CD4-positive, alpha-beta T cell treated with Interleukin-17A for 1 hour (primary cell): ENCODE data around the gene NTM.

Experiments
- DNase-seq: peaks from one replicate; pipeline ENCODE4 v3.0.0-alpha.2; 2020

Gene NTM

GRCh38 chr11:132106096-132106982, 735.9 kb downstream of the NTM start:
- DNase-seq, result no peak

DNA sequence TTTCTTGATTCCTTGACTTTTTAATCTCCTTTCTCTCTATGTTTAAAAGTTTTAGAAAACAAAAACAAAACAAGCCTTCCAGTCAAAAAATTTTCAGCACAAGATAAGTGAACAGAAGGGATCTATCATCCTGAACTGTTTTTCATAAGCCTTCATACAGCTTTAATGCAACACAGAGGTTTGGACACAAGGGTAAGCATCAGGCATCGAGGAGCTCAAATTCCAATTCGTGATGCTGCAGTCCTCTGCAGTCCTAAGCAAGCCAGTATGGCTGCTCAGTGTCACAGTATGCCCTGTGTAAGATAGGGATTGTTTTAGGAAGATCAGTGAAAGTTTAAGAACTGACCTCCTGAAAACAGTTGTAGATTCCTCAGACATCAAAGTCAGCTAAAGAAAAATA, 740.9 kb downstream of the NTM start:
- no peak for DNase-seq

- no peak for DNase-seq
These were observed 741.4 kb downstream of the NTM start for GRCh38 chr11:132111838-132112237.

- no peak for DNase-seq
These were observed 742.4 kb downstream of the NTM start for GRCh38 chr11:132112846-132113245.

GRCh38 chr11:132114185-132114584, 743.8 kb downstream of the NTM start:
- no peak for DNase-seq

DNA sequence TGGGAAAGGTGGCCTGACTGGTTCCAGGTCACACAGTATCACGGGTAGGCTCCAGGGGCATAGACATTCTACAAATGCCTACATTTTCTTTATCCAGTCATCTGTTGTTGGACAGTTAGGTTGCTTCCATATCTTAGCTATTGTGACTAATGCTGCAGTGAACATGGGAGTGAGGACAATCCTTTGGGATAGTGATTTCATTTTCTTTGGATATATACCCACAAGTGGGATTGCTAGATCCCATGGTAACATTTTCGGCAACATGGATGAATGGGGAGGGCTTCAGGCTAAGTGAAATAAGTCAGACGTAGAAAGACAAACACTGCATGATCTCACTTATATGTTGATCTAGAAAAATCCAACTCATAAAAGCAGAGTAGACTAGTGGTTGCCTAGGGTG, 744.3 kb downstream of the NTM start:
- no peak for DNase-seq

GRCh38 chr11:132115454-132115853, 745.0 kb downstream of the NTM start:
- no peak for DNase-seq

GRCh38 chr11:132116516-132116915, 746.1 kb downstream of the NTM start:
- no peak for DNase-seq

GRCh38 chr11:132118661-132119060, 748.2 kb downstream of the NTM start:
- DNase-seq, result no peak

DNA sequence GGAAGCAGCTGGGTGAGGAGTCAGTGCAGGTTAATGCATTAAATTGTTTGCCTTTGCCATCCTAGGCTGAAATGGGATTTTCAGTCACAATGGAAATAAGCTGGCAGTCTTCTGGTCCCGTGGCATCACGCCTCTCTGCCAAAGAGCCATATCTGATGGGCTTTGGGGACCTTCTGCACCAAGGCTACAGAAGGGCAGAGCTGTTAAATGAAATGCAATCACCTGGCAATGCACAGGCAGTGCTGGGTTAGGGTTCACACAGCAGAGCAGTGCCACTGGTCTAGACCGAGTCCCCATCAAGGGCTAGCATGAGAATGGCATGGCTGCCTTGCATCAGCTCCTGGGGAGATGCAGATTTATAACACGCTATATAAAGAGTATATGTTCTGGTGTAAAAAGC, 749.2 kb downstream of the NTM start:
- no peak for DNase-seq

DNA sequence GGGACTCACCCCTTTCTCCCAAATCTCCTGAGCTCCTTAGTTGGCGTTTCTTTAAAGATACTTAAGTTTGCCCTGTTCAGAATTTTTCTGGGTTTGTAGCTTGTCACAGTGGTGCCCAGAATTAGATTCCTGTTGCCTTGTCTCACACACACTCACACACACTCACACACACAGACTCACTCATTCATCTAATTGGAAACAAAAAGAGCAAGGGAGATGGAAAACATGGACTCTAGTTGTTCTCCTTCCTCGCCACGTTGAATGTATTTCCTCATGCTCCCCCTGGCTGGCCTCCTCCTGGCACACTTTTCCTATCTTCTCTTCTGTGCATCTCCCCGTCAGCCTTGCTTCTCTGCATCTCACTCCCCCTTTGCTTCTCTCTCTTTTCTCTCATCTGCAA, 752.3 kb downstream of the NTM start:
- no peak for DNase-seq

- no peak for DNase-seq
These were observed 753.0 kb downstream of the NTM start for GRCh38 chr11:132123449-132123848.

DNA sequence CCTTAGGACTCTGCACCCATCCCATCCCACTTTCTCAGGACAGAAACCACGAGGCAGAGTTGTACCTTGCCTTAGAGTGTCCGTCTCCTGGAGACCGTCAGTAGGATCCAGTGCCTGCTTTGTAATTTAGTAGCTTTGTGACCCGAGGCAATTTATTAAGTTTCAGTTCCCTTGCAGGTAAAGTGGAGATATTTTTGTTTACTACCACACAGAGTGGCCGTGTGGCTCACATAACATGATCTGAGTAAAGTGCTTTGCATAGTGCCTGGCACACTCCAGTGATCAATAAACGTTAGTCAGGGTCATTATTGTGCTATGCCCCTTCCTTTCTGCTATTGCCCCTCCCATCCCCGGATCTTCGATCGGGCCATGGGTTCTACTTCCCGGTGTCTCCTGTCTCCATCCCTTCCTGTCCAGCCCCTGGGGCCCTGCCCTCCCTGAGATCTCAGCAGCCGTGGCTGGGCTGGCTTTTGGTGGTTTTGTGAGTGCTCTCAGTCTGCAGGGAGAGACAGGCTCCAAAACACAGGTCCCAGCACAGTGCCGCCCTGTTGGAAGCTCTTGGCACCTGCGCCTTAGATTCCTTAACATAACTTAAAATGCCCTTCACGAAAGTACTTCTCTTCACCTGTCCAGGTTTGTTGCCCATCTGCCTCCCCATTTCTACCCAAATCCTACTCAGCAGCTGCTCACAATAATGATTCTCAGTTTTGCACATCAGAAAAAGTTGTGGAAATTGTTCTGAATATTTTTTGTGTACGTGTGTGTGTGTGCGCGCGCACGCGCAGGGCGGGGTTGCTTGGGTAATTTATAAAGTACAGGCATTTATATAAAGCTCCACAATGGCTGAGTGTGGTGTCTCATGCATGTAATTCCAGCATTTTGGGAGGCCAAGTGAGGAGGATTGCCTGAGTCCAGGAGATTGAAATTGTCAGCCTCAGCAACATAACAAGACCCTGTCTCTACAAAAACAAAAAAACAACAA, 753.7 kb downstream of the NTM start:
- no peak for DNase-seq

DNA sequence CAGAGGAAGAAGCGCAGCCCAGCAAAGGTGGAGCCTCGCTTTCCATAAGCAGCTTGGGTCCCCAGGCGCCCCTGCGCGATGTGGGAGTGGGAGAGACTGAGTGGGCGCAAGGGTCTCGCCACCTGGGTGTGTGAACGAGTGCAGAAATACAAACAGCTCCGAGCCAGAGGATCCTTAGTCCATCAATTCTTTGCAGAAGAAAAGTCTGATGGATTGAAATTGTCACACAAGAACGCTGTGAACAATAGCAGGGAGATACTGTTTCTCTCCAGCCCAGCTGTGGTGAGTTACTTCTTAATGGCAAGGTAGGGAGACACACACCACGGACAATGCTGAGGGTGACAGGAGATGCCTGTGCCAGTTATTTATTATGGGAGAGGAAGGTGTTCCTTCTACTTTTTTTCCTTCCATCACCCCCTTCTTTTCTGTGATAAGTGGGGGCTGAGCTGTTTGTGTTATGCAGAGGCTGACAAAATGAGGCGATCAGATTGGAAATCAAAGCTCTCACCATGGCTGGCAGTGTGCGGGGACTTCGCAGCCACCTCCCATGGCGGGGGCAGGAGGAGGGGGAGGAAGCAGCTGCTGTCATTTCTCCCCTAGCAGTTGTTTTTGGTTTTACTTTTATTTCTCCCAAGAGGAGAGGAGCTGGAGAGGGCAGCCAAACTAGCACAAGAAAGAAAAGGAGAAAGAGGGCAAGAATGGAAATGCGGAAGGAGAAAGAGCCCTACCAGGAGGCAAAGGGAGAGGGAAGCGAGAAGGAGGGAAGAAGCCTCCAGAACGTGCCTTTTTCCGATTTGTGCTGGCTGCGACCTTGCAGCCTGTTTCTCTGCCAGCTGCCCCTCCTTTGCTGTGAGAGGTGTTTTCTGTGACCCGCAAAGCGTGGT, 755.8 kb downstream of the NTM start:
- peak; percentile 1 for DNase-seq

- DNase-seq, result no peak
These were observed 756.8 kb downstream of the NTM start for GRCh38 chr11:132126973-132127899.

GRCh38 chr11:132127900-132128288, 757.5 kb downstream of the NTM start:
- DNase-seq, result no peak

DNA sequence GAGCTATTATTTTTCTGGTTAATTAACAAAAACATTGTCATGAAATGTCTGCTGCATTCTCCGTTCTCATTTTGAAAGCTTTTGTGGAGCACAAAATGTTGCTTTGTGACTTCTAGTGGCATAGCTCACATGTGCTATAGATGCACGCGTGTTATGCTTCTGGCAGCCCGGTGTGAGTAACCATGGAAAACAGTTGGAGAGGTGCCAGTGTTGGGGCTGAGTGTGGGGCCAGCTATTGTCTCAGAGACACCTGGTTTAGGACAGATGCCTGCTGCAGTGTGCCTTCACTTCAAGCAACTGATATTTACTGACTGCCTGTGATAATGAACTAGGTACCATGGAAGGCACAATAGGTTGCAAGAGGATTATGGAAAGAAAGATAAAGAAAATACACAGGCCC, 760.6 kb downstream of the NTM start:
- DNase-seq, result no peak

GRCh38 chr11:132131961-132132360, 761.5 kb downstream of the NTM start:
- no peak for DNase-seq

DNA sequence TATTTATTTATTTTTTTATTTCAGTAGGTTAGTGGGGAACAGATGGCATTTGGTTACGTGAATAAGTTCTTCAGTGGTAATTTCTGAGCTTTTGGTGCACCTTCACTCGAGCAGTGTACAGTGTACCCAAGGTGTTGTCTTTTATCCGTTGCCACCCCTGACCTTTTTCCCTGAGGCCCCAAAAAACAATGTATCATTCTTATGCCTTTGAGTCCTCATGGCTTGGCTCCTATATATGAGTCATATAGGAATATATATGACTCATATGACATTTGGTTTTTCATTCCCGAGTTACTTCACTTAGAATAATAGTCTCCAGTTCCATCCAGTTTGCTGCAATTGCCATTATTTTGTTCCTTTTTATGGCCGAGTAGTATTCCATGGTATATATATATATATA, 763.9 kb downstream of the NTM start:
- DNase-seq, result no peak

DNA sequence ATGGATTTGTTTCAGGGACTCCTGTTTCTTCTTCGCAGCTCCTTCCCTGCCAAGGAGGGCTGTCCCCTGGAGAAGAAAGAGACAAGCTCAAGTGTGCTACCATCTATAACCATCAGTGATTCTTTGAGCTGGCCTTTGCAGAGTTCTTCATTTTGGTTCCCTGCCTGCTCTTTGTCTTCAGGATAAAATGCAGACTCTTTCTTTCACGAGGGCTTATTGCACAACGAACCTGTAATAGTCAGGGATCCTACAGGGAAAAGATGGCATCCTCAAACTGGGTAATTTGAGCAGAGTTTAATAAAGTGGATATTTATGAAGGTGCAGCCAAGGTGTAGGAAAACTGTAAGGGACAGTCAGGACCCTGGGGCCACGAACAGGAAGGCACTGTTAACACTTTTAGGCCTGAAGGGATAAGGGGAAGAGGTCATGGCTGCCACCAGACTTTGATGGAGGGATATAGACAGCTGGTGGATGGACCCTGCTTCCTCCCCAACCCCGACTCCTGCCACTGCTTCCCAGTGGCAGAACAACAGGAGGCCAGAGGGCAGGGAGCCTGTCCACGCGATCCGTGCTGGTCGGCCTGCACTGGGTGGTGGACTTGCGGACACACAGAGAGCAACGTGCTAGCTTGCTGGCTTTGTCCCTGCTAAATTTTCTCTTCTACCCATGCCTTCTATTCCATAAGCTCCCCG, 767.0 kb downstream of the NTM start:
- no peak for DNase-seq

GRCh38 chr11:132137981-132138313, 767.5 kb downstream of the NTM start:
- DNase-seq, result no peak
